ENCODE results near the gene UQCRC1. TPM values are rescaled to one million over a fixed set of nuclear protein-coding genes. Genes with fewer than 3 reads are reported as not detected.

Gene UQCRC1
- total and polyA plus RNA-seq, 4 experiments from 2014 or later = 73.7 to 313 (median 122) TPM

DNA sequence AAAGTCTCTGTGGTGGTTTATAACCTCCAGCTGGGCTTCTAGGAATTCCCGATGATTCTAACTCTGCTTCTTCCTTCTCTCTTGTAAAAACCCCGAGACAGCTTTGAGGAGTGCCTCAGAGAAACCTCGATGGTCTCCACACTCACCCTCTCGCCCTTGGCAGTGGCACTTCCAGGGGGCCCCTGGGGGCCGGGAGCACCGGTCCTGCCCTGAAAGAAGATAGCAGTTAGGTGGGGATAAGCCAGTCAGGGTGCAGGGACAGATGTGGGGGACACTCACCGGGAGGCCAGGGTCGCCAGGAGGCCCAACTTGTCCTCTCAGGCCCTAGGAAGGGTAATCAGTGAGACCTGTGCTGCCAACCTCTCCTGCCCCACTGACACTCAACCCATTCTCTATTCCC lies 24.0 kb downstream of the UQCRC1 start:
- H3K9me3 ChIP-seq (ENCODE audit: control insufficient read depth in 1 of 2, low read length in 2 of 2) = no peaks in the 10 kb centered on the region
- Mint-ChIP-seq H3K27ac (peak overlapping the region in 1 of 7 donors; percentile 59), H3K9me3 (no peaks in the 10 kb centered on the region), H3K4me1 (no peaks in the 10 kb centered on the region), H3K27me3 (peaks cover 9 to 21% of the 10 kb centered on the region in 2 donors), H3K36me3 (no peaks in the 10 kb centered on the region), H3K4me3 (no peak overlapping the region)
- H3K4me1 ChIP-seq (ENCODE audit: insufficient read depth, low read length) = no peaks in the 10 kb centered on the region
- ChIA-PET CTCF (ENCODE audit: partially characterized antibody) (no interaction called here), POLR2A (ENCODE audit: partially characterized antibody) (no interaction called here)
- H3K36me3 ChIP-seq (ENCODE audit: insufficient read depth, low read length) = no peaks in the 10 kb centered on the region
- H3K4me3 ChIP-seq (ENCODE audit: low read length in 2 of 2) = no peak overlapping the region
- intact Hi-C loops (cut with micrococcal nuclease) = no loop called here
- no peaks in the 10 kb centered on the region for H3K27me3 ChIP-seq (ENCODE audit: insufficient read depth, low read length)
- DNase-seq = no peak
- H3K27ac ChIP-seq (ENCODE audit: low read depth, low read length) = no peak overlapping the region

- no peak for DNase-seq
- no peak overlapping the region for H3K27ac ChIP-seq (ENCODE audit: low read depth, low read length)
- no peaks in the 10 kb centered on the region for H3K36me3 ChIP-seq (ENCODE audit: insufficient read depth, low read length)
- no peaks in the 10 kb centered on the region for H3K4me1 ChIP-seq (ENCODE audit: insufficient read depth, low read length)
- Mint-ChIP-seq H3K36me3 (no peaks in the 10 kb centered on the region), H3K4me3 (no peak overlapping the region), H3K4me1 (no peaks in the 10 kb centered on the region), H3K9me3 (no peaks in the 10 kb centered on the region), H3K27ac (no peak overlapping the region), H3K27me3 (peaks cover 9 to 20% of the 10 kb centered on the region in 2 donors)
- H3K4me3 ChIP-seq (ENCODE audit: low read length in 2 of 2) = no peak overlapping the region
- no peaks in the 10 kb centered on the region for H3K27me3 ChIP-seq (ENCODE audit: insufficient read depth, low read length)
- H3K9me3 ChIP-seq (ENCODE audit: control insufficient read depth in 1 of 2, low read length in 2 of 2) = no peaks in the 10 kb centered on the region
- intact Hi-C loops (cut with micrococcal nuclease) = no loop called here
- CTCF ChIA-PET (ENCODE audit: partially characterized antibody) = no interaction called here
- POLR2A ChIA-PET (ENCODE audit: partially characterized antibody) = no interaction called here
Measured at GRCh38 chr3:48584836-48585235, 24.6 kb downstream of the UQCRC1 start.

DNA sequence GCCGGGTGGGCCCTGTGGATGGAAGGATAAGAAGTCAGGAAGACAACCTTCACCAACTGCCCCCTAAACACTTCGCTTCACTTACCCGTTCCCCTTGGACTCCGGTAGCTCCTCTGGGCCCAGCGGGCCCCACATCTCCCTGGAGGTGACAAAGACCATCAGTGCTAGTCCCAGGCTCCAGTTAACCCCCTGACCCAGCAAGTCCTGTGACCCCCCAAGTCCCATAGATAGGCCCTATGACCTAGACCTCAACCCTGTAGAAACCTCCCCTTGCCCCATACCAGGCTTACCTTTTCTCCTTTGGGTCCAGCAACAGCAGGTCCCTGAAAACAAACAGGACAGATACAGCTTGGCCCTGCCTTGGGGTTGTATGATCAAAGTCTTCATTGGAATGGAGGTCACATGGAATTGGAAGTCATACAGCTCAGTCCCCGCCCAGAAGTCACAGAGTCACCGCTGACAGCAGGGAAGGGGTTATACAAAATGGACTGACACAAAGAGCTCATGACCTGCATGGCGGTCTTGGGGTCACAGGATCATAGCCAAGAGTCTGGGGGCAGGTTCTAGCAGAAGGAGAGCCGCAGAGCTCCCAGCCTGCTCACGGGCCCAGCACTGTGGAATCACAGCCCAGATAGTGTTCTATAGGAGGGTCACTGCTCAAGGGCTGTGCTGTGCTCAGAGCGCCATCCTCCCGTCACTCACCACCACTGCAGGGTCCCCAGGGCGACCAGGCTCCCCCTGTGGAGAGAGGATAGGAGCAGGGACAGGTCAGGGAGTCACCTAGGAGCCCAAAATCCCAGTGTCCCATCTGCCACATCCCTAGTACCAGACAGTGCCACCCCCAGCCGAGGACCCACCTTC lies 27.6 kb downstream of the UQCRC1 start:
- Mint-ChIP-seq H3K4me3 (no peak overlapping the region), H3K9me3 (no peaks in the 10 kb centered on the region), H3K36me3 (no peaks in the 10 kb centered on the region), H3K4me1 (no peaks in the 10 kb centered on the region), H3K27me3 (peaks cover 1 to 2% of the 10 kb centered on the region in 2 donors), H3K27ac (no peak overlapping the region)
- H3K27ac ChIP-seq (ENCODE audit: low read depth, low read length) = no peak overlapping the region
- H3K27me3 ChIP-seq (ENCODE audit: insufficient read depth, low read length) = no peaks in the 10 kb centered on the region
- intact Hi-C loops (cut with micrococcal nuclease) = no loop called here
- CTCF ChIA-PET (ENCODE audit: partially characterized antibody) = no interaction called here
- H3K4me1 ChIP-seq (ENCODE audit: insufficient read depth, low read length) = no peaks in the 10 kb centered on the region
- H3K4me3 ChIP-seq (ENCODE audit: low read length in 2 of 2) = no peak overlapping the region
- no peak for DNase-seq
- no peaks in the 10 kb centered on the region for H3K9me3 ChIP-seq (ENCODE audit: control insufficient read depth in 1 of 2, low read length in 2 of 2)
- POLR2A ChIA-PET (ENCODE audit: partially characterized antibody) = no interaction called here
- no peaks in the 10 kb centered on the region for H3K36me3 ChIP-seq (ENCODE audit: insufficient read depth, low read length)

GRCh38 chr3:48576647-48577046 lies 32.8 kb downstream of the UQCRC1 start:
- H3K27me3 ChIP-seq (ENCODE audit: insufficient read depth, low read length) = no peaks in the 10 kb centered on the region
- H3K4me1 Mint-ChIP-seq = no peaks in the 10 kb centered on the region
- no peaks in the 10 kb centered on the region for H3K36me3 ChIP-seq (ENCODE audit: insufficient read depth, low read length)
- intact Hi-C loops (cut with micrococcal nuclease) = no loop called here
- H3K4me3 ChIP-seq (ENCODE audit: low read length in 2 of 2) = no peak overlapping the region
- DNase-seq = no peak
- H3K4me3 Mint-ChIP-seq = no peak overlapping the region
- H3K4me1 ChIP-seq (ENCODE audit: insufficient read depth, low read length) = no peaks in the 10 kb centered on the region
- no peaks in the 10 kb centered on the region for H3K36me3 Mint-ChIP-seq
- H3K27me3 Mint-ChIP-seq = peaks cover 0 to 1% of the 10 kb centered on the region in 2 donors
- H3K27ac Mint-ChIP-seq = no peak overlapping the region
- H3K9me3 ChIP-seq (ENCODE audit: control insufficient read depth in 1 of 2, low read length in 2 of 2) = no peaks in the 10 kb centered on the region
- CTCF ChIA-PET (ENCODE audit: partially characterized antibody) = interaction anchor here (0.8 kb wide), 1 partner anchor 20 kb away, joined by 3 read pairs; the partner anchor contains the start of gene PFKFB4
- no peak overlapping the region for H3K27ac ChIP-seq (ENCODE audit: low read depth, low read length)
- no peaks in the 10 kb centered on the region for H3K9me3 Mint-ChIP-seq
- POLR2A ChIA-PET (ENCODE audit: partially characterized antibody) = no interaction called here

DNA sequence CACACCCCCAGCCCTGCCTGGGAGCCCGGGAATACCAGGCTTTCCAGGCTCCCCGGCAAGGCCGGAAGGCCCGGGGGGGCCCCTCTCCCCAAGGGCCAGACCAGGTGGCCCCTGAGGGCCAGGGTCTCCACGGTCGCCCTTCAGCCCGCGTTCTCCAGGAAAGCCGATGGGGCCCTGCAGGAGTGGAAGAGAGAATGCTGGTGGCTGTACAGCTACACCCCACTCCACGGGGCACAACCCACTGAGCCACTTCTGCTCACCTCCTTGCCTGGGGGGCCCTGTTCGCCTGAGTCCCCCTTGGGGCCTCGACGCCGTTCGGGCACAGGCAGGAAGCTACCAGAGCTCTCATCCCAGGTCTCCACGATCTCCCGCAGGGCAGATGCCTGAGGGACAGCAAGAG lies 34.1 kb downstream of the UQCRC1 start:
- Histone ChIP-seq H3K9me3 (ENCODE audit: control insufficient read depth in 1 of 2, low read length in 2 of 2) (no peaks in the 10 kb centered on the region), H3K27ac (ENCODE audit: low read depth, low read length) (no peak overlapping the region), H3K27me3 (ENCODE audit: insufficient read depth, low read length) (no peaks in the 10 kb centered on the region), H3K4me1 (ENCODE audit: insufficient read depth, low read length) (no peaks in the 10 kb centered on the region), H3K36me3 (ENCODE audit: insufficient read depth, low read length) (no peaks in the 10 kb centered on the region), H3K4me3 (ENCODE audit: low read length in 2 of 2) (no peak overlapping the region)
- H3K36me3 Mint-ChIP-seq = no peaks in the 10 kb centered on the region
- no peak overlapping the region for H3K4me3 Mint-ChIP-seq
- no peaks in the 10 kb centered on the region for H3K9me3 Mint-ChIP-seq
- no peaks in the 10 kb centered on the region for H3K27me3 Mint-ChIP-seq
- intact Hi-C loops (cut with micrococcal nuclease) = no loop called here
- ChIA-PET POLR2A (ENCODE audit: partially characterized antibody) (no interaction called here), CTCF (ENCODE audit: partially characterized antibody) (no interaction called here)
- no peak for DNase-seq
- no peaks in the 10 kb centered on the region for H3K4me1 Mint-ChIP-seq
- H3K27ac Mint-ChIP-seq = no peak overlapping the region

DNA sequence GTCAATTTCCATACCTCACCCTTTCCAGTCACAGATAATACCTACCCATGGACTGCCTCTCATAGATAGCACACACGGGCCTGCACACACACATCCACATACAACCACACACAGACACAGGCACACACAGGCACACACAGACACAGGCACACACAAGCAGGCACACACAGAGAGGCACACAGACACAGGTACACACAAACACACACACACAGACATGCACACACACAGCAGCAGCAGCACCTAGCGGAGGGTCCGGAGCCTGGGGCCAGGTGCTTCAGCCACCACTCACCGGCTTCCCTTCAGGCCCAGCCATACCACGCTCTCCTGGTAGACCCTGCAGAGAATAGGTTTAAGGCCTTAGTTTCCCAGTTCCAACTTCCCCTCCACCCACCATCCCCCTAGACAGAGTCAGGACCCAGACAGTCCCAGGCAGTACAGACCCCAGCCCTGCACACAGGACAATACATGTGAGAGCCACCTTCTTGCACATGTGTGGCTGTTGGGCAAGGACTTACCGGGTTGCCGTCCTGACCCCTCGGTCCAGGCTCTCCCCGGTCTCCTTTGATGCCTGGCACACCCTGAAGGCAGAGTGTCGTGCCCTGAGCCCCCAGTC lies 35.4 kb downstream of the UQCRC1 start:
- CTCF ChIA-PET (ENCODE audit: partially characterized antibody) = no interaction called here

GRCh38 chr3:48572517-48572916 lies 36.9 kb downstream of the UQCRC1 start:
- Mint-ChIP-seq H3K27ac (no peak overlapping the region), H3K27me3 (no peaks in the 10 kb centered on the region)
- intact Hi-C loops (cut with micrococcal nuclease) = no loop called here

More for the DNA sequence above, 35.4 kb downstream of the UQCRC1 start:
- H3K27me3 ChIP-seq (ENCODE audit: insufficient read depth, low read length) = no peaks in the 10 kb centered on the region
- DNase-seq = no peak
- no peaks in the 10 kb centered on the region for H3K9me3 ChIP-seq (ENCODE audit: control insufficient read depth in 1 of 2, low read length in 2 of 2)
- intact Hi-C loops (cut with micrococcal nuclease) = no loop called here
- no peaks in the 10 kb centered on the region for H3K4me1 ChIP-seq (ENCODE audit: insufficient read depth, low read length)
- Mint-ChIP-seq H3K9me3 (no peaks in the 10 kb centered on the region), H3K36me3 (no peaks in the 10 kb centered on the region), H3K27me3 (no peaks in the 10 kb centered on the region), H3K4me1 (no peaks in the 10 kb centered on the region), H3K27ac (peak overlapping the region in 1 of 7 donors; percentile 78), H3K4me3 (no peak overlapping the region)
- POLR2A ChIA-PET (ENCODE audit: partially characterized antibody) = no interaction called here
- H3K27ac ChIP-seq (ENCODE audit: low read depth, low read length) = no peak overlapping the region
- no peak overlapping the region for H3K4me3 ChIP-seq (ENCODE audit: low read length in 2 of 2)
- no peaks in the 10 kb centered on the region for H3K36me3 ChIP-seq (ENCODE audit: insufficient read depth, low read length)

More at GRCh38 chr3:48572517-48572916, 36.9 kb downstream of the UQCRC1 start:
- Mint-ChIP-seq H3K4me1 (no peaks in the 10 kb centered on the region), H3K9me3 (no peaks in the 10 kb centered on the region), H3K36me3 (no peaks in the 10 kb centered on the region), H3K4me3 (no peak overlapping the region)
- CTCF ChIA-PET (ENCODE audit: partially characterized antibody) = no interaction called here
- Histone ChIP-seq H3K36me3 (ENCODE audit: insufficient read depth, low read length) (no peaks in the 10 kb centered on the region), H3K27ac (ENCODE audit: low read depth, low read length) (no peak overlapping the region), H3K4me3 (ENCODE audit: low read length in 2 of 2) (no peak overlapping the region), H3K4me1 (ENCODE audit: insufficient read depth, low read length) (no peaks in the 10 kb centered on the region), H3K27me3 (ENCODE audit: insufficient read depth, low read length) (no peaks in the 10 kb centered on the region), H3K9me3 (ENCODE audit: control insufficient read depth in 1 of 2, low read length in 2 of 2) (no peaks in the 10 kb centered on the region)
- POLR2A ChIA-PET (ENCODE audit: partially characterized antibody) = no interaction called here
- DNase-seq = no peak
